SHP77 (cell line): ENCODE results near the gene HOMER3.
A peak's percentile ranks its signal among the peaks of the same experiment; 100 is the strongest.
"Not testable (repeated sequence)": the region's sequence is repeated elsewhere in the genome, so short reads cannot be mapped to it uniquely, and the experiment has no call there.

Source experiments
- DNase-seq, 2 experiments: peaks; one replicate each; lab custom pipeline; 2025; lab: John Stamatoyannopoulos, UW

The HOMER3 gene

GRCh38 chr19:18954094-18954493 lies 13.1 kb upstream of the HOMER3 start:
- DNase-seq = no peak

GRCh38 chr19:18952364-18953003 lies 11.5 kb upstream of the HOMER3 start:
- not testable (repeated sequence) for DNase-seq

- DNase-seq = no peak
These were observed 10.8 kb upstream of the HOMER3 start for GRCh38 chr19:18951721-18952281.

GRCh38 chr19:18949858-18950257 lies 8.8 kb upstream of the HOMER3 start:
- DNase-seq = no peak

- DNase-seq = no peak
These were observed 7.9 kb upstream of the HOMER3 start for GRCh38 chr19:18948976-18949356.

GRCh38 chr19:18948075-18948975 lies 7.3 kb upstream of the HOMER3 start:
- no peak for DNase-seq

- DNase-seq = no peak
These were observed 5.9 kb upstream of the HOMER3 start for GRCh38 chr19:18946918-18947317.

GRCh38 chr19:18946335-18946734 lies 5.3 kb upstream of the HOMER3 start:
- DNase-seq = no peak

GRCh38 chr19:18945297-18945696 lies 4.3 kb upstream of the HOMER3 start:
- no peak for DNase-seq

GRCh38 chr19:18943465-18943864 lies 2.4 kb upstream of the HOMER3 start:
- no peak for DNase-seq

- DNase-seq = no peak
These were observed 1.7 kb upstream of the HOMER3 start for GRCh38 chr19:18942692-18943091.

- DNase-seq = no peak
These were observed 774 bp upstream of the HOMER3 start for GRCh38 chr19:18941628-18942354.

GRCh38 chr19:18939922-18940768 lies 872 bp downstream of the HOMER3 start:
- no peak for DNase-seq

GRCh38 chr19:18939163-18939562 lies 1.9 kb downstream of the HOMER3 start:
- DNase-seq = no peak

GRCh38 chr19:18933297-18933696 lies 7.7 kb downstream of the HOMER3 start:
- DNase-seq = no peak

- DNase-seq = peak; percentile 26 to 45
These were observed 8.7 kb downstream of the HOMER3 start for GRCh38 chr19:18932216-18932841.

GRCh38 chr19:18931316-18932162 lies 9.5 kb downstream of the HOMER3 start:
- no peak for DNase-seq

GRCh38 chr19:18929311-18929710 lies 11.7 kb downstream of the HOMER3 start:
- DNase-seq = no peak

- DNase-seq = no peak
These were observed 12.8 kb downstream of the HOMER3 start for GRCh38 chr19:18928018-18928805.
